HepG2 (cell line): ENCODE results near the gene NCOA3. TPM values are rescaled to one million over a fixed set of nuclear protein-coding genes. Genes with fewer than 3 reads are reported as not detected.

Source experiments
- ATAC-seq: fragments of 200-7000 bp; cut with Tn5 transposase; 3 replicates; pipeline ENCODE4 v1.9.1; 2020; ENCODE audit warnings: mild to moderate bottlenecking, moderate library complexity
- BruUV-seq: library from RNA; stranded (reverse); fragments of 400-500 nt; replicated peaks from 2 replicates; lab custom pipeline; 2021; lab: Mats Ljungman, UMichigan
- CTCF ChIA-PET: fragments of 300-600 bp; formaldehyde crosslinking; extraction: SDS; loops from one replicate; lab custom pipeline; 2021; ENCODE audit warnings: low total read pairs, inconsistent platforms, low intra/inter-chr PET ratio; lab: Yijun Ruan, JAX
- POLR2A ChIA-PET: fragments of 350-600 bp; sonication (Branson Sonifier 250); formaldehyde crosslinking; loops from one replicate; lab custom pipeline; 2020; ENCODE audit warnings: antibody characterized with exemption, inconsistent platforms; lab: Yijun Ruan, JAX
- DNase-seq: peaks from one replicate; pipeline ENCODE4 v3.0.0-alpha.2; 2015; ENCODE audit warnings: low spot score
- FAIRE-seq: peaks from 3 replicates; lab custom pipeline; 2011; peaks lifted over from hg19 to GRCh38; lab: Jason Lieb, UNC
- H2AFZ ChIP-seq: one replicate; pipeline ENCODE4 v1.6.1; 2011; ENCODE audit warnings: low read length, inconsistent platforms
- H3K27ac ChIP-seq: fragments of 300-600 bp; 3 replicates; pipeline ENCODE4 v1.8.0; 2011; ENCODE audit warnings: mixed run types, mild to moderate bottlenecking, mixed read lengths, low read length, inconsistent platforms; ENCODE audit not compliant: insufficient read depth; ENCODE audit errors: extremely low read length
- H3K27me3 ChIP-seq, 2 experiments: fragments of 200-600 bp in 1 of 2; 2 replicates in 1 of 2; 3 replicates in 1 of 2; pipeline versions ENCODE4 v1.6.0 to v1.8.0; 2011; ENCODE audit warnings: low read length in 2 of 2, mild to moderate bottlenecking in 2 of 2, moderate library complexity in 2 of 2, inconsistent platforms in 1 of 2; ENCODE audit not compliant: insufficient read depth in 2 of 2, control insufficient read depth in 1 of 2
- H3K36me3 ChIP-seq, 2 experiments: fragments of 200-600 bp in 1 of 2; replicated peaks in 1 of 2; 2 replicates in 1 of 2; 3 replicates in 1 of 2; pipeline versions ENCODE4 v1.5.1 to v1.8.0; 2011; ENCODE audit warnings: low read length in 2 of 2, inconsistent platforms in 1 of 2; ENCODE audit not compliant: insufficient read depth in 2 of 2, control insufficient read depth in 1 of 2
- H3K4me1 ChIP-seq: 2 replicates; pipeline ENCODE4 v1.5.1; 2012; ENCODE audit warnings: low read length, inconsistent platforms; ENCODE audit not compliant: insufficient read depth
- H3K4me2 ChIP-seq: 2 replicates; pipeline ENCODE4 v1.6.0; 2011; ENCODE audit warnings: low read depth, low read length, inconsistent platforms
- H3K4me3 ChIP-seq, 3 experiments: fragments of 200-600 bp in 1 of 3; sonication (generic), shearing (Covaris generic) in 1 of 3; replicated peaks in 1 of 3; 2 replicates each; pipeline ENCODE4 v1.5.1; 2011 to 2016; ENCODE audit warnings: low read length in 3 of 3, inconsistent platforms in 2 of 3, low read depth in 2 of 3, mild to moderate bottlenecking in 2 of 3, control low read depth in 1 of 3, mixed read lengths in 1 of 3; ENCODE audit not compliant: insufficient read depth in 1 of 3
- H3K79me2 ChIP-seq: one replicate; pipeline ENCODE4 v1.6.1; 2011; ENCODE audit warnings: low read length, inconsistent platforms; ENCODE audit not compliant: insufficient read depth
- H3K9ac ChIP-seq: 2 replicates; pipeline ENCODE4 v1.6.0; 2011; ENCODE audit warnings: mild to moderate bottlenecking, low read depth, low read length, inconsistent platforms; ENCODE audit not compliant: insufficient read depth
- H3K9me3 ChIP-seq: 2 replicates; pipeline ENCODE4 v1.5.1; 2012; ENCODE audit warnings: mild to moderate bottlenecking, low read length
- H4K20me1 ChIP-seq: 2 replicates; pipeline ENCODE4 v1.6.0; 2011; ENCODE audit warnings: inconsistent platforms, mild to moderate bottlenecking, low read length, moderate library complexity; ENCODE audit not compliant: insufficient read depth
- BORCS8-MEF2B ChIP-seq: sonication (generic); formaldehyde crosslinking; IDR thresholded peaks from 2 replicates; pipeline ENCODE4 v1.8.0; 2022; ENCODE audit warnings: mild to moderate bottlenecking, missing genetic modification reagents
- HOMEZ ChIP-seq: IDR thresholded peaks from 2 replicates; pipeline ENCODE4 v1.6.1; 2016; ENCODE audit warnings: low read depth
- POLR2AphosphoS2 ChIP-seq: IDR thresholded peaks from 2 replicates; pipeline ENCODE4 v1.6.1; 2011; ENCODE audit warnings: low read depth, low read length, improper control_type of control experiment
- RBM22 ChIP-seq: fragments of 200-400 bp; formaldehyde crosslinking; optimal IDR thresholded peaks from 2 replicates; pipeline ENCODE3; 2017; ENCODE audit warnings: mild to moderate bottlenecking, low read length, moderate library complexity
- RXRB ChIP-seq: IDR thresholded peaks from 2 replicates; pipeline ENCODE4 v1.6.1; 2016; ENCODE audit warnings: borderline replicate concordance, missing genetic modification reagents, missing compliant biosample characterization
- ZBTB10 ChIP-seq: sonication (generic); formaldehyde crosslinking; IDR thresholded peaks from 2 replicates; pipeline ENCODE4 v1.4.0; 2020; ENCODE audit warnings: missing genetic modification reagents, borderline replicate concordance
- ZFAT ChIP-seq: sonication (generic); formaldehyde crosslinking; conservative IDR thresholded peaks from 2 replicates; pipeline ENCODE4 v1.8.1; 2023; ENCODE audit warnings: missing genetic modification reagents, inconsistent platforms
- ZFP36L1 ChIP-seq: sonication (generic); formaldehyde crosslinking; IDR thresholded peaks from 2 replicates; pipeline ENCODE4 v1.8.0; 2022; ENCODE audit warnings: mild to moderate bottlenecking, missing genetic modification reagents, moderate library complexity
- ZNF121 ChIP-seq: sonication (generic); formaldehyde crosslinking; IDR thresholded peaks from 2 replicates; pipeline ENCODE4 v1.5.0; 2020; ENCODE audit warnings: mild to moderate bottlenecking, missing genetic modification reagents
- ZNF530 ChIP-seq: sonication (generic); formaldehyde crosslinking; IDR thresholded peaks from 2 replicates; pipeline ENCODE4 v1.5.0; 2020; ENCODE audit warnings: low read depth, mild to moderate bottlenecking, missing genetic modification reagents
- ZNF547 ChIP-seq: sonication (generic); formaldehyde crosslinking; IDR thresholded peaks from 2 replicates; pipeline ENCODE4 v1.5.1; 2020; ENCODE audit warnings: mild to moderate bottlenecking, missing genetic modification reagents
- ZNF615 ChIP-seq: sonication (generic); formaldehyde crosslinking; IDR thresholded peaks from 2 replicates; pipeline ENCODE4 v1.5.0; 2020; ENCODE audit warnings: mild to moderate bottlenecking, missing genetic modification reagents, borderline replicate concordance
- ZSCAN20 ChIP-seq: sonication (generic); formaldehyde crosslinking; IDR thresholded peaks from 2 replicates; pipeline ENCODE4 v1.4.0; 2020; ENCODE audit warnings: missing genetic modification reagents, mild to moderate bottlenecking, borderline replicate concordance
- WGBS: methylation state at CpG from one replicate; pipeline ENCODE4 v1.1.6; 2017; ENCODE audit warnings: low lambda C conversion rate; 5-methylcytosine and 5-hydroxymethylcytosine counted together
- in situ Hi-C: cut with HindIII; loops from 2 replicates; pipeline ENCODE4 v1.10.0; 2017; ENCODE audit warnings: low pct_unique_long_range_greater_than_20kb; ENCODE audit not compliant: extremely low pct_ligation_motif_present
- intact Hi-C: fragments of 100-400 bp; cut with micrococcal nuclease; formaldehyde crosslinking; loops from one replicate; pipeline ENCODE4 v1.10.0; 2022; ENCODE audit not compliant: unreplicated experiment
- polyA plus RNA-seq, 8 experiments: library from polyadenylated mRNA; depleted of rRNA in 3 of 8; stranded (reverse) in 7 of 8; unstranded in 1 of 8; fragments of >200 nt; fragmentation: Illumina TruSeq in 4 of 8; extraction: Trizol in 4 of 8; gene quantifications; 2 replicates each; pipeline versions ENCODE4 v1.2.1 to v1.2.3, GENCODE V29; 2011 to 2016; ENCODE audit warnings: low read depth in 4 of 8, missing spikeins in 1 of 8, mixed read lengths in 1 of 8; ENCODE audit not compliant: insufficient read depth in 1 of 8
- total RNA-seq, 5 experiments: library from RNA; depleted of rRNA; stranded (reverse); fragments of >200 nt; fragmentation: Illumina TruSeq; extraction: Trizol; gene quantifications; 2 replicates each; pipeline ENCODE4 v1.2.3, GENCODE V29; 2016; ENCODE audit warnings: low read depth in 1 of 5

The NCOA3 gene
- total and polyA plus RNA-seq, 2 of the 13 experiments (the other 11 are each of a cell fraction or from before 2014, with no cell fraction given): 35.0 to 56.8 TPM

GRCh38 chr20:47610247-47610944 is 108.7 kb downstream of the NCOA3 start:
- H3K9ac ChIP-seq: no peak overlapping the region
- H3K4me1 ChIP-seq: peaks cover 26% of the 10 kb centered on the region
- no peak for FAIRE-seq
- no peaks in the 10 kb centered on the region for H3K27me3 ChIP-seq
- in situ Hi-C loops: no loop called here
- POLR2A ChIA-PET: interaction anchor here (1.1 kb wide), 1 partner anchor 109 kb away, joined by 3 read pairs; the partner anchor contains the start of gene NCOA3
- no peak for DNase-seq
- WGBS: 95% methylated on average over 6 of the region's 6 CpGs
- peaks cover 6 to 16% of the 10 kb centered on the region in 2 experiments; a peak in 4 of 5 replicates for H3K36me3 ChIP-seq
- H2AFZ ChIP-seq: no peak overlapping the region
- H3K4me2 ChIP-seq: no peak overlapping the region
- ATAC-seq: peak; percentile 41; the same call in 1 of the 3 replicates
- no peaks in the 10 kb centered on the region for H3K9me3 ChIP-seq
- intact Hi-C loops: no loop called here
- no peaks in the 10 kb centered on the region; the same call in 1 of the 2 replicates for H4K20me1 ChIP-seq
- no TSS peak for BruUV-seq
- TF ChIP-seq ZNF615 (CRISPR knock-in tag) (0 out of 2 replicates have a peak, but pooled peaks have one; percentile 59), RBM22 (peak; percentile 40), ZNF121 (CRISPR knock-in tag) (peak; percentile 85), HOMEZ (CRISPR knock-in tag) (peak; percentile 88; the same call in 1 of the 2 replicates), ZFAT (CRISPR knock-in tag) (no peak), ZNF530 (CRISPR knock-in tag) (no peak), ZFP36L1 (CRISPR knock-in tag) (0 out of 2 replicates have a peak, but pooled peaks have one; percentile 45), ZNF547 (CRISPR knock-in tag) (no peak), BORCS8-MEF2B (no peak), ZBTB10 (no peak), POLR2AphosphoS2 (no peak), RXRB (CRISPR knock-in tag) (no peak), ZSCAN20 (CRISPR knock-in tag) (no peak)
- TF ChIP-seq, all 625 proteins: peak for 5
- CTCF ChIA-PET: no interaction called here
- Histone ChIP-seq H3K4me3 (no peak overlapping the region), H3K27ac (no peak overlapping the region), H3K79me2 (peaks cover 80% of the 10 kb centered on the region)
